ENCODE data around the gene CCDC92.

DNA sequence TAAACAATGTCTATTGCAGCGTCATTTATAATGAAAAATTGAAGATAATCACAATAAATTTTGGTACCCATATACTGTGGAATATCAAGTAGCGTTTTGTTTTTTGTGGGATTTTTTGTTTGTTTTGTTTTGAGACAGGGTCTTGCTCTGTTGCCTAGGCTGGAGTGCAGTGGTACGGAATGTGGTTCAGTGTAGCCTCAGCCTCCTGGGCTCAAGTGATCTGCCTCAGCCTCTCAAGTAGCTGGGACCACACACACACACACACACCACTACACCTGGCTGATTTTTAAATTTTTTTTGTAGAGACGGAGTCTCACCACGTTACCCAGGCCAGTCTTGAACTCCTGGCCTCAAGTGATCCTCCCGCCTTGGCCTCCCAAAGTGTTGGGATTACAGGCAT lies 6.9 kb upstream of the CCDC92 start:
- TF ChIP-seq, protein P1, sequence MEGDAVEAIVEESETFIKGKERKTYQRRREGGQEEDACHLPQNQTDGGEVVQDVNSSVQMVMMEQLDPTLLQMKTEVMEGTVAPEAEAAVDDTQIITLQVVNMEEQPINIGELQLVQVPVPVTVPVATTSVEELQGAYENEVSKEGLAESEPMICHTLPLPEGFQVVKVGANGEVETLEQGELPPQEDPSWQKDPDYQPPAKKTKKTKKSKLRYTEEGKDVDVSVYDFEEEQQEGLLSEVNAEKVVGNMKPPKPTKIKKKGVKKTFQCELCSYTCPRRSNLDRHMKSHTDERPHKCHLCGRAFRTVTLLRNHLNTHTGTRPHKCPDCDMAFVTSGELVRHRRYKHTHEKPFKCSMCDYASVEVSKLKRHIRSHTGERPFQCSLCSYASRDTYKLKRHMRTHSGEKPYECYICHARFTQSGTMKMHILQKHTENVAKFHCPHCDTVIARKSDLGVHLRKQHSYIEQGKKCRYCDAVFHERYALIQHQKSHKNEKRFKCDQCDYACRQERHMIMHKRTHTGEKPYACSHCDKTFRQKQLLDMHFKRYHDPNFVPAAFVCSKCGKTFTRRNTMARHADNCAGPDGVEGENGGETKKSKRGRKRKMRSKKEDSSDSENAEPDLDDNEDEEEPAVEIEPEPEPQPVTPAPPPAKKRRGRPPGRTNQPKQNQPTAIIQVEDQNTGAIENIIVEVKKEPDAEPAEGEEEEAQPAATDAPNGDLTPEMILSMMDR (IDR thresholded peaks at IDR 0.05 in 2 of 3, conservative IDR thresholded peaks at IDR 0.05 in 1 of 3; ENCODE audit: control insufficient read depth in 2 of 3, extremely low read depth in 1 of 3, insufficient read depth in 1 of 3, low read depth in 3 of 3, low read length in 3 of 3) = no peak
- no peak for TF ChIP-seq FOXM1 (IDR thresholded peaks at IDR 0.05; ENCODE audit: low read depth, low read length)
- TF ChIP-seq SP1 (IDR thresholded peaks at IDR 0.05; ENCODE audit: low read depth, low read length) = no peak
- TF ChIP-seq, protein P2, sequence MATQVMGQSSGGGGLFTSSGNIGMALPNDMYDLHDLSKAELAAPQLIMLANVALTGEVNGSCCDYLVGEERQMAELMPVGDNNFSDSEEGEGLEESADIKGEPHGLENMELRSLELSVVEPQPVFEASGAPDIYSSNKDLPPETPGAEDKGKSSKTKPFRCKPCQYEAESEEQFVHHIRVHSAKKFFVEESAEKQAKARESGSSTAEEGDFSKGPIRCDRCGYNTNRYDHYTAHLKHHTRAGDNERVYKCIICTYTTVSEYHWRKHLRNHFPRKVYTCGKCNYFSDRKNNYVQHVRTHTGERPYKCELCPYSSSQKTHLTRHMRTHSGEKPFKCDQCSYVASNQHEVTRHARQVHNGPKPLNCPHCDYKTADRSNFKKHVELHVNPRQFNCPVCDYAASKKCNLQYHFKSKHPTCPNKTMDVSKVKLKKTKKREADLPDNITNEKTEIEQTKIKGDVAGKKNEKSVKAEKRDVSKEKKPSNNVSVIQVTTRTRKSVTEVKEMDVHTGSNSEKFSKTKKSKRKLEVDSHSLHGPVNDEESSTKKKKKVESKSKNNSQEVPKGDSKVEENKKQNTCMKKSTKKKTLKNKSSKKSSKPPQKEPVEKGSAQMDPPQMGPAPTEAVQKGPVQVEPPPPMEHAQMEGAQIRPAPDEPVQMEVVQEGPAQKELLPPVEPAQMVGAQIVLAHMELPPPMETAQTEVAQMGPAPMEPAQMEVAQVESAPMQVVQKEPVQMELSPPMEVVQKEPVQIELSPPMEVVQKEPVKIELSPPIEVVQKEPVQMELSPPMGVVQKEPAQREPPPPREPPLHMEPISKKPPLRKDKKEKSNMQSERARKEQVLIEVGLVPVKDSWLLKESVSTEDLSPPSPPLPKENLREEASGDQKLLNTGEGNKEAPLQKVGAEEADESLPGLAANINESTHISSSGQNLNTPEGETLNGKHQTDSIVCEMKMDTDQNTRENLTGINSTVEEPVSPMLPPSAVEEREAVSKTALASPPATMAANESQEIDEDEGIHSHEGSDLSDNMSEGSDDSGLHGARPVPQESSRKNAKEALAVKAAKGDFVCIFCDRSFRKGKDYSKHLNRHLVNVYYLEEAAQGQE (IDR thresholded peaks at IDR 0.05; ENCODE audit: low read depth, low read length) = no peak
- TF ChIP-seq HCFC1 (IDR thresholded peaks at IDR 0.05; ENCODE audit: low read length) = no peak
- no peak for TF ChIP-seq SIN3A (IDR thresholded peaks at IDR 0.05; ENCODE audit: low read depth, low read length)
- TF ChIP-seq, protein P3, sequence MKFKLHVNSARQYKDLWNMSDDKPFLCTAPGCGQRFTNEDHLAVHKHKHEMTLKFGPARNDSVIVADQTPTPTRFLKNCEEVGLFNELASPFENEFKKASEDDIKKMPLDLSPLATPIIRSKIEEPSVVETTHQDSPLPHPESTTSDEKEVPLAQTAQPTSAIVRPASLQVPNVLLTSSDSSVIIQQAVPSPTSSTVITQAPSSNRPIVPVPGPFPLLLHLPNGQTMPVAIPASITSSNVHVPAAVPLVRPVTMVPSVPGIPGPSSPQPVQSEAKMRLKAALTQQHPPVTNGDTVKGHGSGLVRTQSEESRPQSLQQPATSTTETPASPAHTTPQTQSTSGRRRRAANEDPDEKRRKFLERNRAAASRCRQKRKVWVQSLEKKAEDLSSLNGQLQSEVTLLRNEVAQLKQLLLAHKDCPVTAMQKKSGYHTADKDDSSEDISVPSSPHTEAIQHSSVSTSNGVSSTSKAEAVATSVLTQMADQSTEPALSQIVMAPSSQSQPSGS (IDR thresholded peaks at IDR 0.05; ENCODE audit: low read length) = no peak
- no peak for TF ChIP-seq IRF4 (IDR thresholded peaks at IDR 0.05; ENCODE audit: low read depth, low read length)
- TF ChIP-seq ASH2L (IDR thresholded peaks at IDR 0.05; ENCODE audit: borderline replicate concordance, low read depth) = no peak
- TF ChIP-seq SUZ12 (IDR thresholded peaks at IDR 0.05; ENCODE audit: unreplicated experiment) = no peak
- TF ChIP-seq ZNF274 (IDR thresholded peaks at IDR 0.05; ENCODE audit: insufficient read depth, insufficient read length) = no peak

Measured in GM12878 (cell line).